HUES6 (cell line): ENCODE results near the gene PEX1.
"Not testable (repeated sequence)": the region's sequence is repeated elsewhere in the genome, so short reads cannot be mapped to it uniquely, and the experiment has no call there.

ENCODE experiments used
- H3K27ac ChIP-seq: 2 replicates; pipeline ENCODE4 v1.7.0; 2013; ENCODE audit warnings: low read depth, mild to moderate bottlenecking, low read length, inconsistent platforms
- H3K27me3 ChIP-seq: 2 replicates; pipeline ENCODE4 v1.6.1; 2013; ENCODE audit warnings: low read length; ENCODE audit not compliant: control insufficient read depth, insufficient read depth
- H3K36me3 ChIP-seq: 2 replicates; pipeline ENCODE4 v1.6.1; 2013; ENCODE audit warnings: low read length; ENCODE audit not compliant: control insufficient read depth, insufficient read depth
- H3K4me1 ChIP-seq: 2 replicates; pipeline ENCODE4 v1.6.1; 2013; ENCODE audit warnings: low read length; ENCODE audit not compliant: control insufficient read depth, insufficient read depth
- H3K4me3 ChIP-seq: 2 replicates; pipeline ENCODE4 v1.5.1; 2013; ENCODE audit warnings: low read depth, low read length
- H3K9ac ChIP-seq: one replicate; pipeline ENCODE4 v1.6.1; 2013; ENCODE audit warnings: mild to moderate bottlenecking, low read length
- H3K9me3 ChIP-seq: 2 replicates; pipeline ENCODE4 v1.6.1; 2013; ENCODE audit warnings: low read depth, low read length; ENCODE audit not compliant: control insufficient read depth, insufficient read depth

Gene PEX1

GRCh38 chr7:92504563-92504962 is 23.8 kb downstream of the PEX1 start:
- no peak overlapping the region for H3K27ac ChIP-seq
- H3K36me3 ChIP-seq: peaks cover 74% of the 10 kb centered on the region

GRCh38 chr7:92503767-92504166 is 24.6 kb downstream of the PEX1 start:
- Histone ChIP-seq H3K27ac (no peak overlapping the region), H3K27me3 (no peaks in the 10 kb centered on the region), H3K9me3 (no peaks in the 10 kb centered on the region), H3K36me3 (peaks cover 75% of the 10 kb centered on the region), H3K9ac (no peak overlapping the region), H3K4me1 (no peaks in the 10 kb centered on the region), H3K4me3 (no peak overlapping the region)

More at GRCh38 chr7:92504563-92504962, 23.8 kb downstream of the PEX1 start:
- H3K9me3 ChIP-seq: no peaks in the 10 kb centered on the region
- no peak overlapping the region for H3K4me3 ChIP-seq
- no peak overlapping the region for H3K9ac ChIP-seq
- H3K4me1 ChIP-seq: no peaks in the 10 kb centered on the region
- H3K27me3 ChIP-seq: no peaks in the 10 kb centered on the region

GRCh38 chr7:92498557-92498956 is 29.8 kb downstream of the PEX1 start:
- H3K9me3 ChIP-seq: no peaks in the 10 kb centered on the region
- peaks cover 73% of the 10 kb centered on the region for H3K36me3 ChIP-seq
- H3K4me1 ChIP-seq: no peaks in the 10 kb centered on the region
- H3K9ac ChIP-seq: no peak overlapping the region
- no peak overlapping the region for H3K27ac ChIP-seq
- H3K4me3 ChIP-seq: no peak overlapping the region
- no peaks in the 10 kb centered on the region for H3K27me3 ChIP-seq

GRCh38 chr7:92496876-92497275 is 31.4 kb downstream of the PEX1 start:
- no peaks in the 10 kb centered on the region for H3K27me3 ChIP-seq
- H3K4me3 ChIP-seq: no peak overlapping the region
- no peaks in the 10 kb centered on the region for H3K4me1 ChIP-seq
- no peaks in the 10 kb centered on the region for H3K9me3 ChIP-seq
- no peak overlapping the region for H3K9ac ChIP-seq
- H3K36me3 ChIP-seq: peaks cover 70% of the 10 kb centered on the region
- H3K27ac ChIP-seq: no peak overlapping the region

- Histone ChIP-seq H3K27ac (no peak overlapping the region), H3K4me1 (no peaks in the 10 kb centered on the region), H3K9me3 (no peaks in the 10 kb centered on the region), H3K9ac (no peak overlapping the region), H3K4me3 (no peak overlapping the region), H3K36me3 (peaks cover 83% of the 10 kb centered on the region), H3K27me3 (no peaks in the 10 kb centered on the region)
Measured at GRCh38 chr7:92489634-92490033, 38.7 kb downstream of the PEX1 start.

GRCh38 chr7:92487804-92488203 is 40.5 kb downstream of the PEX1 start:
- H3K4me1 ChIP-seq: no peaks in the 10 kb centered on the region
- no peak overlapping the region for H3K4me3 ChIP-seq
- no peaks in the 10 kb centered on the region for H3K27me3 ChIP-seq
- no peak overlapping the region for H3K9ac ChIP-seq
- no peak overlapping the region for H3K27ac ChIP-seq
- peaks cover 68% of the 10 kb centered on the region for H3K36me3 ChIP-seq
- H3K9me3 ChIP-seq: no peaks in the 10 kb centered on the region

- H3K9me3 ChIP-seq: no peaks in the 10 kb centered on the region
- no peak overlapping the region for H3K4me3 ChIP-seq
- no peak overlapping the region for H3K27ac ChIP-seq
- H3K36me3 ChIP-seq: peaks cover 54% of the 10 kb centered on the region
- no peaks in the 10 kb centered on the region for H3K27me3 ChIP-seq
- no peaks in the 10 kb centered on the region for H3K4me1 ChIP-seq
- no peak overlapping the region for H3K9ac ChIP-seq
Measured at GRCh38 chr7:92485974-92486373, 42.3 kb downstream of the PEX1 start.

GRCh38 chr7:92485267-92485892 is 42.9 kb downstream of the PEX1 start:
- H3K27me3 ChIP-seq: no peaks in the 10 kb centered on the region
- no peak overlapping the region for H3K27ac ChIP-seq
- no peaks in the 10 kb centered on the region for H3K4me1 ChIP-seq
- no peak overlapping the region for H3K9ac ChIP-seq
- no peak overlapping the region for H3K4me3 ChIP-seq
- H3K9me3 ChIP-seq: no peaks in the 10 kb centered on the region
- peaks cover 49% of the 10 kb centered on the region for H3K36me3 ChIP-seq

GRCh38 chr7:92484226-92484625 is 44.1 kb downstream of the PEX1 start:
- not testable (repeated sequence) for H3K9ac ChIP-seq, H3K4me3 ChIP-seq, H3K27me3 ChIP-seq, H3K4me1 ChIP-seq, H3K27ac ChIP-seq, H3K9me3 ChIP-seq
- H3K36me3 ChIP-seq: peaks cover 38% of the 10 kb centered on the region

- not testable (repeated sequence) for H3K27ac ChIP-seq, H3K4me3 ChIP-seq, H3K9me3 ChIP-seq, H3K9ac ChIP-seq, H3K4me1 ChIP-seq, H3K27me3 ChIP-seq
- peaks cover 32% of the 10 kb centered on the region for H3K36me3 ChIP-seq
Measured at GRCh38 chr7:92483624-92484023, 44.7 kb downstream of the PEX1 start.

- H3K9ac ChIP-seq, H3K4me3 ChIP-seq, H3K27me3 ChIP-seq: not testable (repeated sequence)
Measured at GRCh38 chr7:92479146-92479545, 49.2 kb downstream of the PEX1 start.

GRCh38 chr7:92478711-92479110 is 49.6 kb downstream of the PEX1 start:
- H3K27ac ChIP-seq: no peak overlapping the region; the same call in 1 of the 2 replicates
- no peak overlapping the region for H3K4me3 ChIP-seq
- no peak overlapping the region for H3K9ac ChIP-seq
- no peaks in the 10 kb centered on the region for H3K36me3 ChIP-seq
- H3K9me3 ChIP-seq: no peaks in the 10 kb centered on the region
- peaks cover 10% of the 10 kb centered on the region for H3K4me1 ChIP-seq
- no peaks in the 10 kb centered on the region for H3K27me3 ChIP-seq

More at GRCh38 chr7:92479146-92479545, 49.2 kb downstream of the PEX1 start:
- not testable (repeated sequence) for H3K27ac ChIP-seq, H3K9me3 ChIP-seq, H3K36me3 ChIP-seq
- H3K4me1 ChIP-seq: peaks cover 10% of the 10 kb centered on the region
